Loucy (cell line): ENCODE measurements around the gene FBXO42.

Source experiments
- H2AFZ ChIP-seq: fragments of 200-600 bp; sonication (generic); 2 replicates; pipeline ENCODE4 v1.6.0; 2016; ENCODE audit warnings: antibody characterized with exemption, mild to moderate bottlenecking, low read length, moderate library complexity
- H3F3A ChIP-seq: fragments of 200-600 bp; 2 replicates; pipeline ENCODE4 v1.6.0; 2016; ENCODE audit warnings: antibody characterized with exemption, low read depth, mild to moderate bottlenecking
- H3K27me3 ChIP-seq: fragments of 200-600 bp; sonication (generic); 2 replicates; pipeline ENCODE4 v1.6.1; 2014; ENCODE audit warnings: low read length, mild to moderate bottlenecking; ENCODE audit not compliant: insufficient read depth, poor library complexity, severe bottlenecking
- H3K36me3 ChIP-seq: fragments of 200-600 bp; sonication (generic); 2 replicates; pipeline ENCODE4 v1.6.1; 2016; ENCODE audit warnings: low read length; ENCODE audit not compliant: insufficient read depth
- H3K4me1 ChIP-seq: fragments of 200-600 bp; sonication (generic); 2 replicates; pipeline ENCODE4 v1.5.1; 2014; ENCODE audit warnings: low read length, mild to moderate bottlenecking; ENCODE audit not compliant: insufficient read depth, poor library complexity, severe bottlenecking
- H3K4me2 ChIP-seq: fragments of 200-600 bp; sonication (generic); 2 replicates; pipeline ENCODE4 v1.6.0; 2014; ENCODE audit warnings: antibody characterized with exemption, low read length, low read depth, mild to moderate bottlenecking; ENCODE audit not compliant: poor library complexity, severe bottlenecking
- H3K4me3 ChIP-seq: fragments of 200-600 bp; sonication (generic); 2 replicates; pipeline ENCODE4 v1.5.1; 2014; ENCODE audit warnings: low read length, mild to moderate bottlenecking, mixed read lengths; ENCODE audit not compliant: poor library complexity, severe bottlenecking
- H3K79me2 ChIP-seq: fragments of 200-600 bp; sonication (generic); 2 replicates; pipeline ENCODE4 v1.6.1; 2014; ENCODE audit warnings: low read length; ENCODE audit not compliant: insufficient read depth
- H3K9ac ChIP-seq: fragments of 200-600 bp; sonication (generic); 2 replicates; pipeline ENCODE4 v1.6.0; 2014; ENCODE audit warnings: mild to moderate bottlenecking, low read depth, low read length, moderate library complexity; ENCODE audit not compliant: poor library complexity, severe bottlenecking
- H3K9me2 ChIP-seq: fragments of 200-600 bp; sonication (generic); replicated peaks from 2 replicates; pipeline ENCODE4 v1.6.1; 2016; ENCODE audit warnings: low read depth, low read length, mixed read lengths
- H3K9me3 ChIP-seq: fragments of 200-600 bp; sonication (generic); 2 replicates; pipeline ENCODE4 v1.6.1; 2014; ENCODE audit warnings: mild to moderate bottlenecking, antibody characterized with exemption, low read length, low read depth; ENCODE audit not compliant: insufficient read depth
- H4K20me1 ChIP-seq: fragments of 200-600 bp; sonication (generic); 2 replicates; pipeline ENCODE4 v1.6.0; 2014; ENCODE audit warnings: antibody characterized with exemption, low read length, mild to moderate bottlenecking; ENCODE audit not compliant: insufficient read depth, poor library complexity, severe bottlenecking
- EZH2phosphoT487 ChIP-seq: fragments of 200-600 bp; IDR thresholded peaks from 2 replicates; pipeline ENCODE4 v1.6.1; 2018; ENCODE audit warnings: antibody characterized with exemption, mild to moderate bottlenecking, moderate library complexity, borderline replicate concordance
- TF ChIP-seq, protein P1 (sequence below): fragments of 200-600 bp; sonication (generic); conservative IDR thresholded peaks from 2 replicates; pipeline ENCODE4 v1.5.1; 2014; ENCODE audit warnings: mild to moderate bottlenecking, antibody characterized with exemption, low read length

The FBXO42 gene

DNA sequence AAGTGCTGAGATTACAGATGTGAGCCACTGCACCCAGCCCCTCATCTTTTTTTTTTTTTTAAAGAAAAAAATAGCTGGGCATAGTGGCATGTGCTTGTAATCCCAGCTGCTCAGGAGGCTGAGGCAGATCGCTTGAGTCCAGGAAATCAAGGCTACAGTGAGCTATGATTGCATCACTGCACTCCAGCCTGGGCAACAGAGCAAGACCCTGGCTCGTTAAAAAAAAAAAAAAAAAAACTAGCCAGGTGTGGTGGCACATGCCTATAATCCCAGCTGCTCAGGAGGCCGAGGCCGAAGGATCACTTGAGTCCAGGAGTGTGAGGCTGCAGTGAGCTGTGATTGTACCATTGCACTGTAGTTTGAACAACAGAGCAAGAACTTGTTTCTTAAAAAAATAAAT, 28.6 kb upstream of the FBXO42 start:
- TF ChIP-seq, protein P1, sequence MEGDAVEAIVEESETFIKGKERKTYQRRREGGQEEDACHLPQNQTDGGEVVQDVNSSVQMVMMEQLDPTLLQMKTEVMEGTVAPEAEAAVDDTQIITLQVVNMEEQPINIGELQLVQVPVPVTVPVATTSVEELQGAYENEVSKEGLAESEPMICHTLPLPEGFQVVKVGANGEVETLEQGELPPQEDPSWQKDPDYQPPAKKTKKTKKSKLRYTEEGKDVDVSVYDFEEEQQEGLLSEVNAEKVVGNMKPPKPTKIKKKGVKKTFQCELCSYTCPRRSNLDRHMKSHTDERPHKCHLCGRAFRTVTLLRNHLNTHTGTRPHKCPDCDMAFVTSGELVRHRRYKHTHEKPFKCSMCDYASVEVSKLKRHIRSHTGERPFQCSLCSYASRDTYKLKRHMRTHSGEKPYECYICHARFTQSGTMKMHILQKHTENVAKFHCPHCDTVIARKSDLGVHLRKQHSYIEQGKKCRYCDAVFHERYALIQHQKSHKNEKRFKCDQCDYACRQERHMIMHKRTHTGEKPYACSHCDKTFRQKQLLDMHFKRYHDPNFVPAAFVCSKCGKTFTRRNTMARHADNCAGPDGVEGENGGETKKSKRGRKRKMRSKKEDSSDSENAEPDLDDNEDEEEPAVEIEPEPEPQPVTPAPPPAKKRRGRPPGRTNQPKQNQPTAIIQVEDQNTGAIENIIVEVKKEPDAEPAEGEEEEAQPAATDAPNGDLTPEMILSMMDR, result no peak
- no peak for TF ChIP-seq EZH2phosphoT487
- Histone ChIP-seq H4K20me1 (peaks cover 65% of the 10 kb centered on the region), H3F3A (no peaks in the 10 kb centered on the region)

DNA sequence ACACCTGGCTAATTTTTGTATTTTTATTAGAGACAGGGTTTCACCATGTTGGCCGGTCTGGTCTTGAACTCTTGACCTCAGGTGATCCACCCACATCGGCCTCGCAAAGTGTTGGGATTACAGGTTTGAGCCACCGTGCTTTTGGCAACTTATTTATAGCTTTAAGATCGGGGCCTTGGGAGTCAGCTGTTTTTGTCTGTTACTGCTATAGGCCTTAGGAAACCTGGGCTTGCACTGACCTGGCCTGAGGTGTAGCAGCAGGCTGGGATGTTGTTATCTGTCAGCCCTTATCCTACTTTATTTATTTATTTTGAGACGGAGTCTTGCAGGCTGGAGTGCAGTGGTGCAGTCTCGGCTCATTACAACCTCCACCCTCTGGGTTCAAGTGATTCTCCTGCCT, 26.2 kb upstream of the FBXO42 start:
- Histone ChIP-seq H3K79me2 (peaks cover 100% of the 10 kb centered on the region), H4K20me1 (peaks cover 67% of the 10 kb centered on the region), H3K9me2 (no peaks in the 10 kb centered on the region), H3K27me3 (no peaks in the 10 kb centered on the region), H3K9me3 (no peaks in the 10 kb centered on the region), H3K4me1 (peaks cover 11% of the 10 kb centered on the region), H3F3A (no peaks in the 10 kb centered on the region), H3K9ac (no peak overlapping the region), H2AFZ (no peak overlapping the region), H3K4me2 (no peak overlapping the region), H3K4me3 (no peak overlapping the region), H3K36me3 (no peaks in the 10 kb centered on the region)
- TF ChIP-seq, protein P1, result no peak
- TF ChIP-seq EZH2phosphoT487, result no peak

More for the DNA sequence above, 28.6 kb upstream of the FBXO42 start:
- Histone ChIP-seq H3K4me3 (no peak overlapping the region), H3K4me1 (no peaks in the 10 kb centered on the region), H3K9me3 (no peaks in the 10 kb centered on the region), H3K79me2 (peaks cover 99% of the 10 kb centered on the region), H3K9ac (no peak overlapping the region), H3K27me3 (no peaks in the 10 kb centered on the region), H3K36me3 (no peaks in the 10 kb centered on the region; the same call in 1 of the 2 replicates), H3K9me2 (no peaks in the 10 kb centered on the region), H3K4me2 (no peak overlapping the region), H2AFZ (no peak overlapping the region)

DNA sequence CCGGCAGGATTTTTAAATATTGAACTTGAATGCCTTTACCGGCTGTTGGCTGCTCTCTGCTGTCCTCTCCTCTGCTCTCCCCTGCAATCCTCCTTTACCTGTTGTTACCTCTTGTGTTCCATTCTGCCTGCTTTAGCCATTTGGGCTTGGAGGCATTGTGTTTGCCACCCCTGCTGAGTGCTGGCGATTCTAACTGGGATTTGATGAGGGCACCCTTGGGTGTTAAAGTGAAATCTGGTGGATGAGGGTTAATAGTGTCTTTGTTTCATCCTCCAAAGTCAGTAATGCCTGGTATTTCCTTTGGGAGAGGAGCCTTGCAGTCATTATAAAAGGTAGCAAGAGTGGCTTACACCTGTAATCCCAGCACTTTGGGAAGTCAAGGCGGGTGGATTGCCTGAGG, 24.7 kb upstream of the FBXO42 start:
- Histone ChIP-seq H3F3A (no peaks in the 10 kb centered on the region), H4K20me1 (peaks cover 70% of the 10 kb centered on the region), H3K9ac (no peak overlapping the region), H3K4me2 (no peak overlapping the region), H3K4me1 (peaks cover 11% of the 10 kb centered on the region), H3K79me2 (peaks cover 98% of the 10 kb centered on the region), H3K27me3 (no peaks in the 10 kb centered on the region), H3K9me3 (no peaks in the 10 kb centered on the region), H2AFZ (no peak overlapping the region), H3K4me3 (no peak overlapping the region), H3K9me2 (no peaks in the 10 kb centered on the region), H3K36me3 (no peaks in the 10 kb centered on the region)
- TF ChIP-seq, protein P1, result no peak
- no peak for TF ChIP-seq EZH2phosphoT487
